ENCODE measurements around the gene ANKRD16. TPM values are rescaled to one million over a fixed set of nuclear protein-coding genes. Genes with fewer than 3 reads are reported as not detected.

The ANKRD16 gene
- total and polyA plus RNA-seq, 8 donors, result 2.2 to 233 (median 8.2) TPM

DNA sequence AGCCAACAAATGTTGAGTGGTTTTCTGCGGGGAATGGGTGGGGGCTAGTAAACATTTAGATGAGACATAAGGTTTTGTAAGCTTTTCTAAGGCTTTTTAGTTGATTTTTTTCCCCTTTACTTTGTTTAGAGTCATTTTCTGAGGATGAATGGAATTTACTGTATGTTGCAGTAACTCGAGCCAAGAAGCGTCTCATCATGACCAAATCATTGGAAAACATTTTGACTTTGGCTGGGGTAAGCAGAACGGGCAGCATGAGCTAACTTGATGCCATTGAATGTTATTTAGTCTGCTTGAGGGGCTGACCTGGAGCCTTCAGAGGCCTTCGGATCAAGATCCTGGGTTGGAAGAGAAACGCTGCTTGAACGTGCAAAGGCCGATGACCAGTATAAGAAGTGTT is 37.6 kb upstream of the ANKRD16 start:
- Histone ChIP-seq H3K4me1 (no peaks in the 10 kb centered on the region), H3K27me3 (no peaks in the 10 kb centered on the region), H3K9me3 (no peaks in the 10 kb centered on the region), H3K27ac (peak overlapping the region in 3 of 5 donors; percentile 31 to 46 (median 35)), H3K36me3 (peaks cover 81 to 100% (median 99%) of the 10 kb centered on the region in 4 donors), H3K4me3 (no peak overlapping the region)
- 73 to 83% (median 76%) methylated on average over 8 of the region's 8 CpGs for WGBS, 5 donors
- intact Hi-C loops (cut with DNase I; ENCODE audit: low total_unique reads), result no loop called here
- peak in 1 of 2 donors; percentile 51 for DNase-seq
- no peak for TF ChIP-seq POLR2A (IDR thresholded peaks at IDR 0.05)
- TF ChIP-seq EP300 (IDR thresholded peaks at IDR 0.05), result no peak
- TF ChIP-seq POLR2AphosphoS5 (IDR thresholded peaks at IDR 0.05), result no peak
- TF ChIP-seq, protein P1, sequence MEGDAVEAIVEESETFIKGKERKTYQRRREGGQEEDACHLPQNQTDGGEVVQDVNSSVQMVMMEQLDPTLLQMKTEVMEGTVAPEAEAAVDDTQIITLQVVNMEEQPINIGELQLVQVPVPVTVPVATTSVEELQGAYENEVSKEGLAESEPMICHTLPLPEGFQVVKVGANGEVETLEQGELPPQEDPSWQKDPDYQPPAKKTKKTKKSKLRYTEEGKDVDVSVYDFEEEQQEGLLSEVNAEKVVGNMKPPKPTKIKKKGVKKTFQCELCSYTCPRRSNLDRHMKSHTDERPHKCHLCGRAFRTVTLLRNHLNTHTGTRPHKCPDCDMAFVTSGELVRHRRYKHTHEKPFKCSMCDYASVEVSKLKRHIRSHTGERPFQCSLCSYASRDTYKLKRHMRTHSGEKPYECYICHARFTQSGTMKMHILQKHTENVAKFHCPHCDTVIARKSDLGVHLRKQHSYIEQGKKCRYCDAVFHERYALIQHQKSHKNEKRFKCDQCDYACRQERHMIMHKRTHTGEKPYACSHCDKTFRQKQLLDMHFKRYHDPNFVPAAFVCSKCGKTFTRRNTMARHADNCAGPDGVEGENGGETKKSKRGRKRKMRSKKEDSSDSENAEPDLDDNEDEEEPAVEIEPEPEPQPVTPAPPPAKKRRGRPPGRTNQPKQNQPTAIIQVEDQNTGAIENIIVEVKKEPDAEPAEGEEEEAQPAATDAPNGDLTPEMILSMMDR (IDR thresholded peaks at IDR 0.05), result no peak

DNA sequence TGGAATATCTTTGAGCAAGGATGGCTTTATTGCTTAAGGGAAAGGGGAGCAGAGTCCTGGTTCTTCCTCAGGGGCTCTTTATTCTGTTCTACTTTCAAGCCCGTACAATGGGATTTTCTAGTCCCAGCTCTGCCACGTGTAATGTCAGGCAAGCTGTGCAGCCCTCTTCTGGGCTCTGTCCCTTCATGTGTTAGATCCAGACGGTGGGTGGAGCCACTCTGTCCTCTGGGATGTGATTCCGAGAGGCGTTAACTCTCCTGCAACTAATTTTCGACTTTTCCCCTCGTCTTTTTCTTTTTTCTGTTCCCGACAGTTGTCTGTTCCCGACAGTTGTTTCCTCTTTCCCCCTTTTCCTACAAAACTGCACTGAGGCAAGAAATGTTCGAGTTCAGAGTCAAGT is 35.2 kb upstream of the ANKRD16 start:
- Histone ChIP-seq H3K4me1 (no peaks in the 10 kb centered on the region), H3K27me3 (no peaks in the 10 kb centered on the region), H3K27ac (no peak overlapping the region), H3K9me3 (no peaks in the 10 kb centered on the region), H3K4me3 (no peak overlapping the region), H3K36me3 (peaks cover 92 to 100% (median 100%) of the 10 kb centered on the region in 4 donors)
- DNase-seq, result no peak
- 87 to 94% (median 90%) methylated on average over 10 of the region's 10 CpGs for WGBS, 5 donors
- TF ChIP-seq EP300 (IDR thresholded peaks at IDR 0.05) (no peak), POLR2AphosphoS5 (IDR thresholded peaks at IDR 0.05) (no peak), POLR2A (IDR thresholded peaks at IDR 0.05) (no peak)
- TF ChIP-seq, protein P1 (IDR thresholded peaks at IDR 0.05), result no peak
- intact Hi-C loops (cut with DNase I; ENCODE audit: low total_unique reads), result no loop called here

DNA sequence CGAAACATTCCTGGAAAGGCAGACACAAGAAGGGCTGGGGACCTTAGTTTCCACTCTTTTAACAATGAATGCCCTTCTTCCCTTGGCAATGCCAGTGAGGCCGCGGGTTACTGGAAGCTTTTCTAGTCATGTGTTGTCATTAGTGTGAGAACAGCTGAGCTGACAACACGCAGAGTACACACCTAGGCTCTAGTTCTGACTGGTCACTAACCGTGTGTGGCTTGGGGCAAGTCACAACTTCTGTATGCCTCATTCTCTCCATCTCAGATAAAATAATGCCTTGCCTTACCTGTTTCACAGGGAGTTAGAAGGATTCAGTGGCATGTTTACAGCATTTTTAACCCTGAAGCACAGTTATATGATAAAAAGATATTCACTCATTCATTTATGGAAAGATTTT is 32.1 kb upstream of the ANKRD16 start:
- no peak for TF ChIP-seq EP300 (IDR thresholded peaks at IDR 0.05)
- TF ChIP-seq POLR2AphosphoS5 (IDR thresholded peaks at IDR 0.05), result no peak
- TF ChIP-seq POLR2A (IDR thresholded peaks at IDR 0.05), result no peak
- TF ChIP-seq, protein P1 (IDR thresholded peaks at IDR 0.05), result no peak
- peaks cover 96 to 100% (median 100%) of the 10 kb centered on the region in 4 donors for H3K36me3 ChIP-seq
- DNase-seq, result no peak
- WGBS, 5 donors, result 89 to 96% (median 92%) methylated on average over 5 of the region's 5 CpGs
- no peaks in the 10 kb centered on the region for H3K4me1 ChIP-seq
- H3K4me3 ChIP-seq, result no peak overlapping the region
- H3K9me3 ChIP-seq, result no peaks in the 10 kb centered on the region
- H3K27me3 ChIP-seq, result no peaks in the 10 kb centered on the region
- intact Hi-C loops (cut with DNase I; ENCODE audit: low total_unique reads), result no loop called here
- H3K27ac ChIP-seq, result no peak overlapping the region

DNA sequence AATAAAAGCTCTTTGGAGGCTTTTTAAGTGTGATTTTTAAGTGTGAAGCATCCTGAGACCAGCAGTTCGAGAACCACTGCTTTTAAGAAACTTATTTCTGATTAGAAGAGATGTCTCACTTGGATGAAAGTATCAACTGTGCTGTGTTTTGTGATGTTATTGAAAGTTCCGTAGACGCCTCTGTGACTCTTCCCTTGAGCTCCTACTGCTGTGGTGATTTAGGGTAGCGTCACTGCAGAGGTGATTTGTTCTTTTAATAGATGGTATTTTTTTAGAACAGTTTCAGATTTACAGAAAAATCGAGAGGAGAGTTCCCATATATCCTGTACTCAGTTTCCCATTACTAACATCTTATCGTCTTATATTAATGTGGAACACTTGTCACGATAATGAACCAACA is 29.9 kb upstream of the ANKRD16 start:
- no peaks in the 10 kb centered on the region for H3K9me3 ChIP-seq
- no peak for DNase-seq
- TF ChIP-seq, protein P1 (IDR thresholded peaks at IDR 0.05), result no peak
- TF ChIP-seq POLR2AphosphoS5 (IDR thresholded peaks at IDR 0.05) (no peak), POLR2A (IDR thresholded peaks at IDR 0.05) (no peak), EP300 (IDR thresholded peaks at IDR 0.05) (no peak)
- 93 to 98% (median 96%) methylated on average over 7 of the region's 7 CpGs for WGBS, 5 donors
- intact Hi-C loops (cut with DNase I; ENCODE audit: low total_unique reads), result no loop called here
- no peaks in the 10 kb centered on the region for H3K4me1 ChIP-seq
- no peaks in the 10 kb centered on the region for H3K27me3 ChIP-seq
- no peak overlapping the region for H3K4me3 ChIP-seq
- H3K27ac ChIP-seq, result no peak overlapping the region
- peaks cover 96 to 100% (median 100%) of the 10 kb centered on the region in 4 donors for H3K36me3 ChIP-seq

All from stomach (tissue), 9 donors.